IMR-90 (cell line): ENCODE measurements around the gene ESR2. TPM values are rescaled to one million over a fixed set of nuclear protein-coding genes. Genes with fewer than 3 reads are reported as not detected.

Experiments
- ATAC-seq: fragments of 200-7000 bp; cut with Tn5 transposase; 2 replicates; pipeline ENCODE4 v1.9.1; 2020; ENCODE audit warnings: low read depth, mild to moderate bottlenecking, moderate library complexity
- BruUV-seq: library from RNA; stranded (reverse); fragments of 400-500 nt; replicated peaks from 2 replicates; lab custom pipeline; 2021; lab: Mats Ljungman, UMichigan
- CTCF ChIA-PET: fragments of 300-600 bp; formaldehyde crosslinking; extraction: SDS; loops from one replicate; lab custom pipeline; 2021; ENCODE audit warnings: antibody characterized with exemption; lab: Yijun Ruan, JAX
- POLR2A ChIA-PET: fragments of 300-600 bp; sonication (Branson Sonifier 250); formaldehyde crosslinking; loops from one replicate; lab custom pipeline; 2022; ENCODE audit warnings: antibody characterized with exemption; ENCODE audit not compliant: unreplicated experiment; lab: Charles Lee
- DNase-seq: peaks from one replicate; pipeline ENCODE4 v3.0.0; 2013
- H2AFZ ChIP-seq: replicated peaks from 2 replicates; pipeline ENCODE3; 2013; ENCODE audit warnings: low read length, mild to moderate bottlenecking; ENCODE audit not compliant: poor library complexity
- H2AK5ac ChIP-seq: 2 replicates; pipeline ENCODE4 v1.6.1; 2013; ENCODE audit warnings: low read depth, low read length, inconsistent platforms
- H2AK9ac ChIP-seq: replicated peaks from 2 replicates; pipeline ENCODE3; 2013; ENCODE audit warnings: mild to moderate bottlenecking, low read depth, low read length, moderate library complexity; ENCODE audit not compliant: poor library complexity
- H2BK120ac ChIP-seq: 2 replicates; pipeline ENCODE4 v1.6.1; 2013; ENCODE audit warnings: low read depth, low read length, inconsistent platforms
- H2BK15ac ChIP-seq: 3 replicates; pipeline ENCODE4 v1.6.1; 2013; ENCODE audit warnings: low read depth, low read length, inconsistent platforms
- H2BK20ac ChIP-seq: 2 replicates; pipeline ENCODE4 v1.6.1; 2013; ENCODE audit warnings: low read depth, mild to moderate bottlenecking, inconsistent platforms, low read length, moderate library complexity
- H2BK5ac ChIP-seq: 2 replicates; pipeline ENCODE4 v1.6.1; 2013; ENCODE audit warnings: mild to moderate bottlenecking, low read depth, low read length, inconsistent platforms; ENCODE audit not compliant: poor library complexity, severe bottlenecking
- H3K14ac ChIP-seq: replicated peaks from 2 replicates; pipeline ENCODE4 v1.6.1; 2013; ENCODE audit warnings: low read depth, low read length, inconsistent platforms
- H3K18ac ChIP-seq: 2 replicates; pipeline ENCODE4 v1.6.1; 2013; ENCODE audit warnings: low read depth, low read length, control low read depth
- H3K23ac ChIP-seq: 2 replicates; pipeline ENCODE4 v1.6.1; 2013; ENCODE audit warnings: low read depth, low read length, inconsistent platforms
- H3K27ac ChIP-seq: 2 replicates; pipeline ENCODE4 v1.5.1; 2013; ENCODE audit warnings: mild to moderate bottlenecking, control low read depth, low read length; ENCODE audit not compliant: insufficient read depth
- H3K27me3 ChIP-seq: 2 replicates; pipeline ENCODE4 v1.6.1; 2013; ENCODE audit warnings: low read length; ENCODE audit not compliant: control insufficient read depth, insufficient read depth
- H3K36me3 ChIP-seq: 2 replicates; pipeline ENCODE4 v1.6.1; 2013; ENCODE audit warnings: low read length, mixed read lengths; ENCODE audit not compliant: control insufficient read depth, insufficient read depth
- H3K4ac ChIP-seq: 2 replicates; pipeline ENCODE4 v1.6.1; 2013; ENCODE audit warnings: low read depth, low read length, inconsistent platforms
- H3K4me1 ChIP-seq: 2 replicates; pipeline ENCODE4 v1.6.1; 2013; ENCODE audit warnings: low read length, mixed read lengths; ENCODE audit not compliant: control insufficient read depth, insufficient read depth
- H3K4me2 ChIP-seq: 2 replicates; pipeline ENCODE4 v1.6.1; 2013; ENCODE audit warnings: low read depth, mild to moderate bottlenecking, control low read depth, low read length, moderate library complexity
- H3K4me3 ChIP-seq: 2 replicates; pipeline ENCODE4 v1.5.1; 2013; ENCODE audit warnings: low read depth, mild to moderate bottlenecking, control low read depth, low read length, moderate library complexity; ENCODE audit not compliant: insufficient read depth
- H3K56ac ChIP-seq: 2 replicates; pipeline ENCODE4 v1.6.1; 2013; ENCODE audit warnings: low read length, inconsistent platforms; ENCODE audit not compliant: insufficient read depth; ENCODE audit errors: extremely low read depth
- H3K79me1 ChIP-seq, 2 experiments: 2 replicates each; pipeline ENCODE4 v1.6.1; 2013; ENCODE audit warnings: low read length in 2 of 2, inconsistent platforms in 1 of 2, low read depth in 1 of 2
- H3K9ac ChIP-seq: 2 replicates; pipeline ENCODE4 v1.6.1; 2013; ENCODE audit warnings: low read depth, low read length, control low read depth
- H3K9me1 ChIP-seq: 2 replicates; pipeline ENCODE4 v1.6.1; 2013; ENCODE audit warnings: low read length, inconsistent platforms; ENCODE audit not compliant: insufficient read depth
- H3K9me3 ChIP-seq: 2 replicates; pipeline ENCODE4 v1.6.1; 2013; ENCODE audit warnings: low read length; ENCODE audit not compliant: control insufficient read depth, insufficient read depth
- H4K20me1 ChIP-seq: 2 replicates; pipeline ENCODE4 v1.6.1; 2013; ENCODE audit warnings: low read length, inconsistent platforms; ENCODE audit not compliant: insufficient read depth
- H4K5ac ChIP-seq: 2 replicates; pipeline ENCODE4 v1.6.1; 2013; ENCODE audit warnings: mild to moderate bottlenecking, low read depth, low read length, control low read depth
- H4K8ac ChIP-seq, 2 experiments: 2 replicates each; pipeline ENCODE4 v1.6.1; 2013; ENCODE audit warnings: low read depth in 2 of 2, low read length in 2 of 2, control low read depth in 1 of 2, inconsistent platforms in 1 of 2
- H4K91ac ChIP-seq: 2 replicates; pipeline ENCODE4 v1.6.1; 2013; ENCODE audit warnings: low read depth, low read length, inconsistent platforms; ENCODE audit not compliant: insufficient read depth
- MAFK ChIP-seq: IDR thresholded peaks from 2 replicates; pipeline ENCODE4 v1.6.1; 2012; ENCODE audit warnings: low read depth, low read length, improper control_type of control experiment
- NFE2L2 ChIP-seq: fragments of 150-350 bp; IDR thresholded peaks from 2 replicates; pipeline ENCODE4 v1.6.1; 2016; ENCODE audit warnings: low read depth, mild to moderate bottlenecking, low read length
- RAD21 ChIP-seq: IDR thresholded peaks from 2 replicates; pipeline ENCODE4 v1.6.1; 2012; ENCODE audit warnings: low read length, improper control_type of control experiment
- RCOR1 ChIP-seq: IDR thresholded peaks from 2 replicates; pipeline ENCODE4 v1.6.1; 2012; ENCODE audit warnings: mild to moderate bottlenecking, low read length, improper control_type of control experiment; ENCODE audit not compliant: insufficient replicate concordance
- WGBS, 2 experiments: methylation state at CpG; one replicate each; pipeline versions ENCODE4 v1.1.5 to v1.1.7; 2013; ENCODE audit warnings: missing lambda C conversion rate in 2 of 2; ENCODE audit not compliant: insufficient read length in 1 of 2; ENCODE audit errors: extremely low coverage in 2 of 2; 5-methylcytosine and 5-hydroxymethylcytosine counted together
- dilution Hi-C: fragments of 300-500 bp; cut with HindIII; formaldehyde crosslinking; loops from one replicate; pipeline ENCODE4 v1.14.3; 2018; ENCODE audit warnings: low sequenced_read_pairs; ENCODE audit not compliant: unreplicated experiment
- in situ Hi-C: fragments of 300-500 bp; cut with MboI; formaldehyde crosslinking; loops from 3 replicates; pipeline ENCODE4 v1.14.3; 2019; ENCODE audit warnings: low sequenced_read_pairs, inconsistent platforms, mixed read lengths
- intact Hi-C: fragments of 100-400 bp; cut with micrococcal nuclease; formaldehyde crosslinking; loops from 2 replicates; pipeline ENCODE4 v1.10.0; 2022
- polyA plus RNA-seq, 3 experiments: library from polyadenylated mRNA; depleted of rRNA; stranded (reverse); fragments of >200 nt; gene quantifications; 2 replicates each; pipeline ENCODE4 v1.2.3, GENCODE V29; 2012; ENCODE audit warnings: low replicate concordance in 1 of 3
- total RNA-seq: library from RNA; depleted of rRNA; stranded (reverse); fragments of >200 nt; gene quantifications from 2 replicates; pipeline ENCODE4 v1.2.3, GENCODE V29; 2012

Gene ESR2
- total and polyA plus RNA-seq, 2 of the 4 experiments (the other 2 are of a cell fraction) = under 0.01 to 0.03 TPM

- DNase-seq = no peak
These were observed 75.6 kb downstream of the ESR2 start for GRCh38 chr14:64218344-64219240.

More at GRCh38 chr14:64218344-64219240, 75.6 kb downstream of the ESR2 start:
- Histone ChIP-seq H3K18ac (no peak overlapping the region), H3K9me3 (no peaks in the 10 kb centered on the region), H2AK9ac (no peak overlapping the region), H4K20me1 (no peaks in the 10 kb centered on the region), H2AK5ac (no peak overlapping the region), H3K9me1 (peaks cover 8% of the 10 kb centered on the region; the same call in 1 of the 2 replicates), H3K27ac (no peak overlapping the region), H4K5ac (no peak overlapping the region), H2BK120ac (no peak overlapping the region), H4K91ac (no peak overlapping the region), H3K27me3 (no peaks in the 10 kb centered on the region), H3K4me1 (no peaks in the 10 kb centered on the region), H2AFZ (no peak overlapping the region), H3K79me1 (no peaks in the 10 kb centered on the region), H3K14ac (no peak overlapping the region), H4K8ac (no peak overlapping the region), H3K4me2 (no peak overlapping the region), H2BK5ac (no peak overlapping the region), H2BK15ac (no peak overlapping the region), H3K36me3 (peaks cover 12% of the 10 kb centered on the region; the same call in 1 of the 2 replicates), H3K56ac (no peak overlapping the region), H3K23ac (no peak overlapping the region), H3K4ac (no peak overlapping the region), H3K9ac (no peak overlapping the region), H2BK20ac (no peak overlapping the region), H3K4me3 (no peak overlapping the region)
- no peak for TF ChIP-seq MAFK
- TF ChIP-seq RCOR1 = no peak
- no peak for TF ChIP-seq RAD21
- no peak for TF ChIP-seq NFE2L2
- ChIA-PET CTCF (no interaction called here), POLR2A (no interaction called here)
- WGBS, 2 experiments = no CpG with 5 or more reads among the region's 15 CpGs
- intact Hi-C loops (no loop called here), dilution Hi-C loops (no loop called here), in situ Hi-C loops (no loop called here)
- no TSS peak for BruUV-seq
- no peak; the same call in 1 of the 2 replicates for ATAC-seq
